Esophagus squamous epithelium (tissue), 5 donors: ENCODE data around the gene CAPZB. TPM values are rescaled to one million over a fixed set of nuclear protein-coding genes. Genes with fewer than 3 reads are reported as not detected.
A peak's percentile ranks its signal among the peaks of the same experiment; 100 is the strongest.

ENCODE experiments used
- DNase-seq: peaks from one replicate; lab custom pipeline; 2025; lab: John Stamatoyannopoulos, UW
- H3K27ac ChIP-seq, 4 donors: fragments of 200-600 bp; sonication (generic); one replicate each; pipeline ENCODE4 v1.5.1; 2016 to 2019; ENCODE audit warnings: mild to moderate bottlenecking in 1 of 4
- H3K27me3 ChIP-seq, 4 donors: fragments of 200-600 bp; sonication (generic); 1 replicate in 3 of 4; 2 replicates in 1 of 4; pipeline versions ENCODE4 v1.5.1 to v1.6.0; 2017 to 2021; ENCODE audit warnings: antibody characterized with exemption in 1 of 4
- H3K36me3 ChIP-seq, 3 donors: fragments of 200-600 bp; sonication (generic); one replicate each; pipeline ENCODE4 v1.5.1; 2016 to 2019
- H3K4me1 ChIP-seq, 3 donors: fragments of 200-600 bp; sonication (generic); one replicate each; pipeline ENCODE4 v1.5.1; 2017 to 2019
- H3K4me3 ChIP-seq, 4 donors: fragments of 200-600 bp; sonication (generic); 1 replicate in 3 of 4; 2 replicates in 1 of 4; pipeline ENCODE4 v1.5.1; 2016 to 2019; ENCODE audit warnings: mild to moderate bottlenecking in 2 of 4, moderate library complexity in 1 of 4
- H3K9me3 ChIP-seq, 3 donors: fragments of 200-600 bp; sonication (generic); one replicate each; pipeline ENCODE4 v1.5.1; 2016 to 2019
- POLR2A ChIP-seq, 4 donors: fragments of 450-650 bp; IDR thresholded peaks; one replicate each; pipeline ENCODE4 v1.6.1; 2017; ENCODE audit warnings: antibody characterized with exemption in 4 of 4, mild to moderate bottlenecking in 4 of 4, moderate library complexity in 3 of 4
- WGBS, 2 donors: methylation state at CpG; one replicate each; pipeline ENCODE4 v1.1.5; 2018; 5-methylcytosine and 5-hydroxymethylcytosine counted together
- intact Hi-C: fragments of 100-400 bp; cut with DNase I; formaldehyde crosslinking; loops from one replicate; pipeline ENCODE4 v1.15.0; 2022
- total RNA-seq, 4 donors: library from RNA; depleted of rRNA; stranded (reverse); fragments of >200 nt; gene quantifications; one replicate each; pipeline ENCODE4 v1.1.0, GENCODE V29; 2016
- TF ChIP-seq, protein P1 (sequence below), 6 experiments: fragments of 450-650 bp in 4 of 6; fragments of 200-600 bp in 2 of 6; sonication (generic) in 2 of 6; IDR thresholded peaks; one replicate each; pipeline ENCODE4 v1.5.1; 2016 to 2019; ENCODE audit warnings: antibody characterized with exemption in 6 of 6, mild to moderate bottlenecking in 4 of 6, moderate library complexity in 4 of 6
- donor health status: DM: yes; HTN: yes; CAD: no.

CAPZB gene
- total RNA-seq, 4 donors from 2014 or later: 89.4 to 146 (median 126) TPM

GRCh38 chr1:19461220-19461554 is 24.2 kb downstream of the CAPZB start:
- 65 to 73% methylated on average over 3 to 6 of the region's 6 CpGs for WGBS, 2 donors
- H3K4me3 ChIP-seq: no peak overlapping the region
- H3K27me3 ChIP-seq: no peaks in the 10 kb centered on the region
- TF ChIP-seq POLR2A (IDR thresholded peaks at IDR 0.05): no peak
- TF ChIP-seq, protein P1, sequence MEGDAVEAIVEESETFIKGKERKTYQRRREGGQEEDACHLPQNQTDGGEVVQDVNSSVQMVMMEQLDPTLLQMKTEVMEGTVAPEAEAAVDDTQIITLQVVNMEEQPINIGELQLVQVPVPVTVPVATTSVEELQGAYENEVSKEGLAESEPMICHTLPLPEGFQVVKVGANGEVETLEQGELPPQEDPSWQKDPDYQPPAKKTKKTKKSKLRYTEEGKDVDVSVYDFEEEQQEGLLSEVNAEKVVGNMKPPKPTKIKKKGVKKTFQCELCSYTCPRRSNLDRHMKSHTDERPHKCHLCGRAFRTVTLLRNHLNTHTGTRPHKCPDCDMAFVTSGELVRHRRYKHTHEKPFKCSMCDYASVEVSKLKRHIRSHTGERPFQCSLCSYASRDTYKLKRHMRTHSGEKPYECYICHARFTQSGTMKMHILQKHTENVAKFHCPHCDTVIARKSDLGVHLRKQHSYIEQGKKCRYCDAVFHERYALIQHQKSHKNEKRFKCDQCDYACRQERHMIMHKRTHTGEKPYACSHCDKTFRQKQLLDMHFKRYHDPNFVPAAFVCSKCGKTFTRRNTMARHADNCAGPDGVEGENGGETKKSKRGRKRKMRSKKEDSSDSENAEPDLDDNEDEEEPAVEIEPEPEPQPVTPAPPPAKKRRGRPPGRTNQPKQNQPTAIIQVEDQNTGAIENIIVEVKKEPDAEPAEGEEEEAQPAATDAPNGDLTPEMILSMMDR (IDR thresholded peaks at IDR 0.05): no peak
- peaks cover 0 to 15% (median 0%) of the 10 kb centered on the region in 3 donors for H3K36me3 ChIP-seq
- H3K9me3 ChIP-seq: no peaks in the 10 kb centered on the region
- peaks cover 31 to 96% (median 67%) of the 10 kb centered on the region in 3 donors for H3K4me1 ChIP-seq
- intact Hi-C loops: no loop called here
- no peak for DNase-seq
- peak overlapping the region in 3 of 4 donors; percentile 26 to 61 (median 50) for H3K27ac ChIP-seq

GRCh38 chr1:19460535-19461219 is 24.7 kb downstream of the CAPZB start:
- DNase-seq: no peak
- Histone ChIP-seq H3K27me3 (no peaks in the 10 kb centered on the region), H3K4me3 (no peak overlapping the region), H3K4me1 (peaks cover 33 to 96% (median 67%) of the 10 kb centered on the region in 3 donors), H3K27ac (peak overlapping the region in 3 of 4 donors; percentile 26 to 61 (median 50)), H3K36me3 (peaks cover 0 to 15% (median 0%) of the 10 kb centered on the region in 3 donors), H3K9me3 (no peaks in the 10 kb centered on the region)
- intact Hi-C loops: no loop called here
- WGBS, 2 donors: 63 to 90% methylated on average over 2 to 3 of the region's 12 CpGs
- TF ChIP-seq, protein P1 (IDR thresholded peaks at IDR 0.05): no peak
- no peak for TF ChIP-seq POLR2A (IDR thresholded peaks at IDR 0.05)

DNA sequence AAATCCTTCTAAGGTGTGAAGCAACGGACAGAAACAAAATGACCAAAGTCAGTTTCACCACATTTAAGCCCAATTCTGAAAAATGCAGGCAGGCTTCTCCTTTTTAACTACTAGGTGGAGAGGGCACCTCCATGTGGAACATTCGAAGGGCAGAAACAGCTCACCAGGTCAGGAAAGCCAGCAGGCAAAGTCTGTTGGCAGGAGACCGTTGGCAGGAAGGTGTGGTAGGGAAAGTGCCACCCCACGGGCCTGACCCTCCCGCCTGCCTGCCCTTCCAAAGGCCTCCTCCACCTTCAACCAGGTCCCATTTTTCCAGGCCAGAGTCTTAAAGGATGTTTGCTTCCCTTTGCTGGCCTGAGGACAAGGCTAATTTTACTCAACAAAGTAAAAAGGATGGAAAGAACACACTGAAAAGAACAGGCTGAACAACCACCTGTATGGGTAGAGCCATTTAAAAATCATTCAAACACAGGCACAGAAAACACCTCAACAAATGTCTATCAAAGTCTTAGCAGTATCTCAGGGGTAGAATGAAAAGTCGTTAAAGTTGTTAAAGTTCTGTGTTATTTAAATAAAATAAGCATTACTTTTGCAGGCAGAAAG is 26.4 kb downstream of the CAPZB start:
- TF ChIP-seq, protein P1 (IDR thresholded peaks at IDR 0.05): no peak
- no peak for TF ChIP-seq POLR2A (IDR thresholded peaks at IDR 0.05)
- H3K9me3 ChIP-seq: no peaks in the 10 kb centered on the region
- intact Hi-C loops: no loop called here
- H3K27me3 ChIP-seq: no peaks in the 10 kb centered on the region
- H3K27ac ChIP-seq: peak overlapping the region; percentile 6 to 88 (median 52)
- H3K4me1 ChIP-seq: peaks cover 50 to 99% (median 76%) of the 10 kb centered on the region in 3 donors
- no peak overlapping the region for H3K4me3 ChIP-seq
- 15 to 38% methylated on average over 6 of the region's 6 CpGs for WGBS, 2 donors
- peaks cover 0 to 13% (median 0%) of the 10 kb centered on the region in 3 donors for H3K36me3 ChIP-seq
- DNase-seq: no peak

GRCh38 chr1:19457607-19458006 is 27.7 kb downstream of the CAPZB start:
- intact Hi-C loops: no loop called here
- H3K4me3 ChIP-seq: no peak overlapping the region
- peak overlapping the region in 3 of 4 donors; percentile 50 to 88 (median 87) for H3K27ac ChIP-seq
- no peaks in the 10 kb centered on the region for H3K27me3 ChIP-seq
- no peaks in the 10 kb centered on the region for H3K9me3 ChIP-seq
- H3K4me1 ChIP-seq: peaks cover 45 to 99% (median 82%) of the 10 kb centered on the region in 3 donors
- peaks cover 0 to 8% (median 0%) of the 10 kb centered on the region in 3 donors for H3K36me3 ChIP-seq
- TF ChIP-seq POLR2A (IDR thresholded peaks at IDR 0.05): no peak
- TF ChIP-seq, protein P1 (IDR thresholded peaks at IDR 0.05): no peak
- WGBS, 2 donors: 59 to 64% methylated on average over 8 of the region's 8 CpGs
- DNase-seq: no peak

- TF ChIP-seq POLR2A (IDR thresholded peaks at IDR 0.05): no peak
- TF ChIP-seq, protein P1 (IDR thresholded peaks at IDR 0.05): no peak
- H3K9me3 ChIP-seq: no peaks in the 10 kb centered on the region
- peaks cover 0 to 8% (median 0%) of the 10 kb centered on the region in 3 donors for H3K36me3 ChIP-seq
- H3K27ac ChIP-seq: peak overlapping the region in 3 of 4 donors; percentile 50 to 88 (median 87)
- no peak for DNase-seq
- no peaks in the 10 kb centered on the region for H3K27me3 ChIP-seq
- H3K4me1 ChIP-seq: peaks cover 48 to 100% (median 87%) of the 10 kb centered on the region in 3 donors
- intact Hi-C loops: no loop called here
- no peak overlapping the region for H3K4me3 ChIP-seq
- 58 to 86% methylated on average over 9 of the region's 9 CpGs for WGBS, 2 donors
Observed at GRCh38 chr1:19456968-19457441, 28.3 kb downstream of the CAPZB start.
